ENCODE measurements around the gene PDE10A.

DNA sequence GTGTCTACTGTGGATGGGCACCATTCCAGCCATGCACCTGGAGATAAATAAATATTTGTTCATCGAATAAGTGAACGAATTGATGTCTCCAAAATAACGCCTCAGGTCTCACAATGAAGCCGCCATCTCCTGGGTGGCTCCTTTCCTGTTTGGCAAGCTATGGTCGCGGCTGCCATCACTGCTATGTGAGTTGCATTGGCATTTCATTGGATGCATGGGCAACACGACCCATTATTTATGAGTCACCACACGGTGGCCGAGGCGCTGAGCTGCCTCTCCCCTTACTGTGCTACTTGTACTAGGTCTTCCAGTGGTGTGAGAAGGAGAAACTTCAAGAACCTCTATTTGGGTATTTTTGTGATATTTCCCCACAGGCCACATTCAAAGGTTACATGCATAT, 21.3 kb upstream of the PDE10A start:
- TF ChIP-seq, protein P1, sequence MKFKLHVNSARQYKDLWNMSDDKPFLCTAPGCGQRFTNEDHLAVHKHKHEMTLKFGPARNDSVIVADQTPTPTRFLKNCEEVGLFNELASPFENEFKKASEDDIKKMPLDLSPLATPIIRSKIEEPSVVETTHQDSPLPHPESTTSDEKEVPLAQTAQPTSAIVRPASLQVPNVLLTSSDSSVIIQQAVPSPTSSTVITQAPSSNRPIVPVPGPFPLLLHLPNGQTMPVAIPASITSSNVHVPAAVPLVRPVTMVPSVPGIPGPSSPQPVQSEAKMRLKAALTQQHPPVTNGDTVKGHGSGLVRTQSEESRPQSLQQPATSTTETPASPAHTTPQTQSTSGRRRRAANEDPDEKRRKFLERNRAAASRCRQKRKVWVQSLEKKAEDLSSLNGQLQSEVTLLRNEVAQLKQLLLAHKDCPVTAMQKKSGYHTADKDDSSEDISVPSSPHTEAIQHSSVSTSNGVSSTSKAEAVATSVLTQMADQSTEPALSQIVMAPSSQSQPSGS (CRISPR knock-in tag; IDR thresholded peaks at IDR 0.05): no peak
- TF ChIP-seq SRSF1 (IDR thresholded peaks at IDR 0.05; ENCODE audit: low read depth, low read length) (no peak), ARNT (IDR thresholded peaks at IDR 0.05) (no peak), JUN (IDR thresholded peaks at IDR 0.05; ENCODE audit: borderline replicate concordance, low read depth, low read length) (no peak), JUN (CRISPR knock-in tag; IDR thresholded peaks at IDR 0.05; ENCODE audit: borderline replicate concordance) (no peak), CAMTA2 (CRISPR knock-in tag; conservative IDR thresholded peaks at IDR 0.05) (no peak), MXI1 (IDR thresholded peaks at IDR 0.05; ENCODE audit: low read depth, low read length) (no peak), TCF7 (IDR thresholded peaks at IDR 0.05; ENCODE audit: borderline replicate concordance) (no peak), ADNP (tag; IDR thresholded peaks at IDR 0.05) (no peak), EZH2 (IDR thresholded peaks at IDR 0.05; ENCODE audit: borderline replicate concordance, low read depth, low read length) (no peak), ERF (CRISPR knock-in tag; IDR thresholded peaks at IDR 0.05) (no peak), POLR2A (conservative IDR thresholded peaks at IDR 0.05) (no peak)
- TF ChIP-seq, protein P2, sequence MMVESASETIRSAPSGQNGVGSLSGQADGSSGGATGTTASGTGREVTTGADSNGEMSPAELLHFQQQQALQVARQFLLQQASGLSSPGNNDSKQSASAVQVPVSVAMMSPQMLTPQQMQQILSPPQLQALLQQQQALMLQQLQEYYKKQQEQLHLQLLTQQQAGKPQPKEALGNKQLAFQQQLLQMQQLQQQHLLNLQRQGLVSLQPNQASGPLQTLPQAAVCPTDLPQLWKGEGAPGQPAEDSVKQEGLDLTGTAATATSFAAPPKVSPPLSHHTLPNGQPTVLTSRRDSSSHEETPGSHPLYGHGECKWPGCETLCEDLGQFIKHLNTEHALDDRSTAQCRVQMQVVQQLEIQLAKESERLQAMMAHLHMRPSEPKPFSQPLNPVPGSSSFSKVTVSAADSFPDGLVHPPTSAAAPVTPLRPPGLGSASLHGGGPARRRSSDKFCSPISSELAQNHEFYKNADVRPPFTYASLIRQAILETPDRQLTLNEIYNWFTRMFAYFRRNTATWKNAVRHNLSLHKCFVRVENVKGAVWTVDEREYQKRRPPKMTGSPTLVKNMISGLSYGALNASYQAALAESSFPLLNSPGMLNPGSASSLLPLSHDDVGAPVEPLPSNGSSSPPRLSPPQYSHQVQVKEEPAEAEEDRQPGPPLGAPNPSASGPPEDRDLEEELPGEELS (CRISPR knock-in tag; IDR thresholded peaks at IDR 0.05; ENCODE audit: borderline replicate concordance): no peak
- TF ChIP-seq, protein P3, sequence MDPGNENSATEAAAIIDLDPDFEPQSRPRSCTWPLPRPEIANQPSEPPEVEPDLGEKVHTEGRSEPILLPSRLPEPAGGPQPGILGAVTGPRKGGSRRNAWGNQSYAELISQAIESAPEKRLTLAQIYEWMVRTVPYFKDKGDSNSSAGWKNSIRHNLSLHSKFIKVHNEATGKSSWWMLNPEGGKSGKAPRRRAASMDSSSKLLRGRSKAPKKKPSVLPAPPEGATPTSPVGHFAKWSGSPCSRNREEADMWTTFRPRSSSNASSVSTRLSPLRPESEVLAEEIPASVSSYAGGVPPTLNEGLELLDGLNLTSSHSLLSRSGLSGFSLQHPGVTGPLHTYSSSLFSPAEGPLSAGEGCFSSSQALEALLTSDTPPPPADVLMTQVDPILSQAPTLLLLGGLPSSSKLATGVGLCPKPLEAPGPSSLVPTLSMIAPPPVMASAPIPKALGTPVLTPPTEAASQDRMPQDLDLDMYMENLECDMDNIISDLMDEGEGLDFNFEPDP (CRISPR knock-in tag; IDR thresholded peaks at IDR 0.05): no peak
- TF ChIP-seq, protein P4, sequence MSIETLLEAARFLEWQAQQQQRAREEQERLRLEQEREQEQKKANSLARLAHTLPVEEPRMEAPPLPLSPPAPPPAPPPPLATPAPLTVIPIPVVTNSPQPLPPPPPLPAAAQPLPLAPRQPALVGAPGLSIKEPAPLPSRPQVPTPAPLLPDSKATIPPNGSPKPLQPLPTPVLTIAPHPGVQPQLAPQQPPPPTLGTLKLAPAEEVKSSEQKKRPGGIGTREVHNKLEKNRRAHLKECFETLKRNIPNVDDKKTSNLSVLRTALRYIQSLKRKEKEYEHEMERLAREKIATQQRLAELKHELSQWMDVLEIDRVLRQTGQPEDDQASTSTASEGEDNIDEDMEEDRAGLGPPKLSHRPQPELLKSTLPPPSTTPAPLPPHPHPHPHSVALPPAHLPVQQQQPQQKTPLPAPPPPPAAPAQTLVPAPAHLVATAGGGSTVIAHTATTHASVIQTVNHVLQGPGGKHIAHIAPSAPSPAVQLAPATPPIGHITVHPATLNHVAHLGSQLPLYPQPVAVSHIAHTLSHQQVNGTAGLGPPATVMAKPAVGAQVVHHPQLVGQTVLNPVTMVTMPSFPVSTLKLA (conservative IDR thresholded peaks at IDR 0.05): no peak
